Ovary (tissue), 9 donors: ENCODE results near the gene RHOU. TPM values are rescaled to one million over a fixed set of nuclear protein-coding genes. Genes with fewer than 3 reads are reported as not detected.

Experiments used
- DNase-seq, 5 donors: peaks; one replicate each; pipeline ENCODE4 v3.0.0-alpha.2; 2019 to 2020
- H3K27ac ChIP-seq, 2 donors: fragments of 200-600 bp; one replicate each; pipeline versions ENCODE4 v1.5.1 to v1.8.0; 2019 to 2022
- H3K27me3 ChIP-seq: fragments of 200-600 bp; one replicate; pipeline ENCODE4 v1.8.0; 2022
- H3K36me3 ChIP-seq: fragments of 200-600 bp; sonication (generic); one replicate; pipeline ENCODE4 v1.5.1; 2019
- H3K4me1 ChIP-seq: one replicate; pipeline ENCODE4 v1.8.1; 2013; ENCODE audit warnings: mild to moderate bottlenecking, moderate library complexity; ENCODE audit not compliant: insufficient read depth
- H3K4me3 ChIP-seq: fragments of 200-600 bp; sonication (generic); one replicate; pipeline ENCODE4 v1.5.1; 2017
- H3K9me3 ChIP-seq, 2 donors: fragments of 200-600 bp in 1 of 2; sonication (generic) in 1 of 2; one replicate each; pipeline versions ENCODE4 v1.5.1 to v1.8.1; 2013 to 2019; ENCODE audit warnings: mild to moderate bottlenecking in 1 of 2, moderate library complexity in 1 of 2
- CTCF ChIP-seq, 3 donors: fragments of 450-650 bp in 2 of 3; fragments of 200-600 bp in 1 of 3; IDR thresholded peaks; one replicate each; pipeline versions ENCODE4 v1.5.1 to v1.8.0; 2016 to 2022; ENCODE audit warnings: antibody characterized with exemption in 3 of 3, mild to moderate bottlenecking in 1 of 3
- EP300 ChIP-seq: sonication (generic); formaldehyde crosslinking; IDR thresholded peaks from one replicate; pipeline ENCODE4 v1.6.1; 2017; ENCODE audit warnings: antibody characterized with exemption
- POLR2A ChIP-seq: fragments of 450-650 bp; IDR thresholded peaks from one replicate; pipeline ENCODE4 v1.6.1; 2017; ENCODE audit warnings: antibody characterized with exemption, mild to moderate bottlenecking, moderate library complexity
- WGBS, 3 donors: extraction: QIAGEN DNeasy Blood & Tissue Kit in 1 of 3; methylation state at CpG; one replicate each; pipeline versions ENCODE4 v1.1.5 to v1.1.7; 2013 to 2017; 5-methylcytosine and 5-hydroxymethylcytosine counted together
- intact Hi-C, 4 donors: fragments of 100-400 bp; cut with DNase I; formaldehyde crosslinking; loops; one replicate each; pipeline versions ENCODE4 v1.11.0 to v1.15.1; 2022 to 2023
- polyA plus RNA-seq, 2 donors: library from polyadenylated mRNA; stranded (reverse); fragments of 200-250 nt in 1 of 2; fragments of 350-450 nt in 1 of 2; fragmentation: Illumina TruSeq in 1 of 2; extraction: RNeasy Lipid Tissue Mini Kit (QIAGEN cat#74804) in 1 of 2; gene quantifications; one replicate each; pipeline ENCODE4 v1.2.3, GENCODE V29; 2013 to 2014
- total RNA-seq, 7 donors: library from RNA; depleted of rRNA in 2 of 7; stranded (reverse); fragments of >200 nt in 2 of 7; fragmentation: NEBNext Ultra II Directional in 3 of 7; extraction: Animal tissue kit (Norgen Biotek cat#: 25700) in 3 of 7; gene quantifications; one replicate each; pipeline versions ENCODE4 v1.1.0 to v1.2.4, GENCODE V29; 2016 to 2023
- donor health status: DM: no; HTN: no; CAD: no; lungs with moderate emphysema.
- donor health status: DM: no; HTN: no; CAD: no.
- donor health status: Bipolar disorder and iron deficiency.
- donor health status: DM: yes; HTN: yes; CAD: no.
- donor health status: DM: no; HTN: no; CAD: no.
- donor health status: DM: yes; HTN: yes; CAD: no.

The RHOU gene
- total and polyA plus RNA-seq, 9 donors, result 20.5 to 131 (median 37.8) TPM

GRCh38 chr1:228785366-228786330 is 50.4 kb downstream of the RHOU start:
- Histone ChIP-seq H3K9me3 (no peaks in the 10 kb centered on the region), H3K4me1 (no peaks in the 10 kb centered on the region), H3K4me3 (no peak overlapping the region), H3K36me3 (no peaks in the 10 kb centered on the region), H3K27me3 (no peaks in the 10 kb centered on the region), H3K27ac (no peak overlapping the region)
- intact Hi-C loops, result no loop called here
- TF ChIP-seq POLR2A (no peak), CTCF (IDR thresholded peaks at IDR 0.05) (no peak), EP300 (no peak)
- no peak for DNase-seq
- 71 to 79% (median 76%) methylated on average over 15 of the region's 15 CpGs for WGBS, 3 donors

GRCh38 chr1:228786361-228787129 is 51.3 kb downstream of the RHOU start:
- Histone ChIP-seq H3K27me3 (no peaks in the 10 kb centered on the region), H3K27ac (no peak overlapping the region), H3K4me1 (no peaks in the 10 kb centered on the region), H3K36me3 (no peaks in the 10 kb centered on the region), H3K4me3 (no peak overlapping the region), H3K9me3 (no peaks in the 10 kb centered on the region)
- no peak for DNase-seq
- intact Hi-C loops, result no loop called here
- no peak for TF ChIP-seq CTCF (IDR thresholded peaks at IDR 0.05)
- TF ChIP-seq POLR2A, result no peak
- no peak for TF ChIP-seq EP300
- 88 to 92% (median 92%) methylated on average over 4 of the region's 4 CpGs for WGBS, 3 donors

- Histone ChIP-seq H3K36me3 (no peaks in the 10 kb centered on the region), H3K27me3 (no peaks in the 10 kb centered on the region), H3K9me3 (no peaks in the 10 kb centered on the region), H3K4me1 (no peaks in the 10 kb centered on the region), H3K4me3 (no peak overlapping the region), H3K27ac (no peak overlapping the region)
- 96 to 97% (median 96%) methylated on average over 3 of the region's 3 CpGs for WGBS, 3 donors
- no peak for TF ChIP-seq CTCF (IDR thresholded peaks at IDR 0.05)
- TF ChIP-seq POLR2A, result no peak
- TF ChIP-seq EP300, result no peak
- DNase-seq, result no peak
- intact Hi-C loops, result no loop called here
These were observed 56.5 kb downstream of the RHOU start for GRCh38 chr1:228791791-228792190.

GRCh38 chr1:228792601-228793000 is 57.3 kb downstream of the RHOU start:
- 94 to 95% (median 94%) methylated on average over 3 of the region's 3 CpGs for WGBS, 3 donors
- intact Hi-C loops, result no loop called here

More at GRCh38 chr1:228792601-228793000, 57.3 kb downstream of the RHOU start:
- Histone ChIP-seq H3K4me3 (no peak overlapping the region), H3K27me3 (no peaks in the 10 kb centered on the region), H3K27ac (no peak overlapping the region), H3K36me3 (no peaks in the 10 kb centered on the region), H3K4me1 (no peaks in the 10 kb centered on the region), H3K9me3 (no peaks in the 10 kb centered on the region)
- DNase-seq, result no peak
- TF ChIP-seq CTCF (IDR thresholded peaks at IDR 0.05) (no peak), POLR2A (no peak), EP300 (no peak)
